ENCODE results near the gene INCA1. TPM values are rescaled to one million over a fixed set of nuclear protein-coding genes. Genes with fewer than 3 reads are reported as not detected.

The INCA1 gene
- total and polyA plus RNA-seq, 2 of the 13 experiments (the other 11 are each of a cell fraction or from before 2014, with no cell fraction given) = 0.93 to 2.6 TPM

- TF ChIP-seq, protein P1, sequence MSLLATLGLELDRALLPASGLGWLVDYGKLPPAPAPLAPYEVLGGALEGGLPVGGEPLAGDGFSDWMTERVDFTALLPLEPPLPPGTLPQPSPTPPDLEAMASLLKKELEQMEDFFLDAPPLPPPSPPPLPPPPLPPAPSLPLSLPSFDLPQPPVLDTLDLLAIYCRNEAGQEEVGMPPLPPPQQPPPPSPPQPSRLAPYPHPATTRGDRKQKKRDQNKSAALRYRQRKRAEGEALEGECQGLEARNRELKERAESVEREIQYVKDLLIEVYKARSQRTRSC (CRISPR knock-in tag; IDR thresholded peaks at IDR 0.05; ENCODE audit: low read depth) = no peak
- TF ChIP-seq HMGXB3 (CRISPR knock-in tag; IDR thresholded peaks at IDR 0.05; ENCODE audit: borderline replicate concordance) = peak; percentile 48
- TF ChIP-seq BRF2 (CRISPR knock-in tag; IDR thresholded peaks at IDR 0.05) = no peak
- TF ChIP-seq RFXANK (CRISPR knock-in tag; IDR thresholded peaks at IDR 0.05) = no peak
- peak; percentile 44; the same call in 1 of the 2 replicates for TF ChIP-seq ZNF691 (CRISPR knock-in tag; IDR thresholded peaks at IDR 0.05; ENCODE audit: borderline replicate concordance, low read depth)
- peak; percentile 42; the same call in 1 of the 2 replicates for TF ChIP-seq SALL2 (CRISPR knock-in tag; IDR thresholded peaks at IDR 0.05)
- TF ChIP-seq, protein P2, sequence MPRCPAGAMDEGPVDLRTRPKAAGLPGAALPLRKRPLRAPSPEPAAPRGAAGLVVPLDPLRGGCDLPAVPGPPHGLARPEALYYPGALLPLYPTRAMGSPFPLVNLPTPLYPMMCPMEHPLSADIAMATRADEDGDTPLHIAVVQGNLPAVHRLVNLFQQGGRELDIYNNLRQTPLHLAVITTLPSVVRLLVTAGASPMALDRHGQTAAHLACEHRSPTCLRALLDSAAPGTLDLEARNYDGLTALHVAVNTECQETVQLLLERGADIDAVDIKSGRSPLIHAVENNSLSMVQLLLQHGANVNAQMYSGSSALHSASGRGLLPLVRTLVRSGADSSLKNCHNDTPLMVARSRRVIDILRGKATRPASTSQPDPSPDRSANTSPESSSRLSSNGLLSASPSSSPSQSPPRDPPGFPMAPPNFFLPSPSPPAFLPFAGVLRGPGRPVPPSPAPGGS (CRISPR knock-in tag; IDR thresholded peaks at IDR 0.05) = peak; percentile 75
- peak; percentile 91 for TF ChIP-seq TEAD3 (CRISPR knock-in tag; optimal IDR thresholded peaks at IDR 0.05; ENCODE audit: borderline replicate concordance)
- TF ChIP-seq HDAC1 (CRISPR knock-in tag; IDR thresholded peaks at IDR 0.05) = peak; percentile 69
- no peak for TF ChIP-seq JDP2 (CRISPR knock-in tag; IDR thresholded peaks at IDR 0.05; ENCODE audit: borderline replicate concordance)
- no peak for TF ChIP-seq ZSCAN29 (CRISPR knock-in tag; conservative IDR thresholded peaks at IDR 0.05)
- no peak for TF ChIP-seq GTF3A (CRISPR knock-in tag; conservative IDR thresholded peaks at IDR 0.05)
- TF ChIP-seq, protein P3, sequence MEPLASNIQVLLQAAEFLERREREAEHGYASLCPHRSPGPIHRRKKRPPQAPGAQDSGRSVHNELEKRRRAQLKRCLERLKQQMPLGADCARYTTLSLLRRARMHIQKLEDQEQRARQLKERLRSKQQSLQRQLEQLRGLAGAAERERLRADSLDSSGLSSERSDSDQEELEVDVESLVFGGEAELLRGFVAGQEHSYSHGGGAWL (CRISPR knock-in tag; IDR thresholded peaks at IDR 0.05) = 0 out of 2 replicates have a peak, but pooled peaks have one; percentile 35
- TF ChIP-seq, protein P4, sequence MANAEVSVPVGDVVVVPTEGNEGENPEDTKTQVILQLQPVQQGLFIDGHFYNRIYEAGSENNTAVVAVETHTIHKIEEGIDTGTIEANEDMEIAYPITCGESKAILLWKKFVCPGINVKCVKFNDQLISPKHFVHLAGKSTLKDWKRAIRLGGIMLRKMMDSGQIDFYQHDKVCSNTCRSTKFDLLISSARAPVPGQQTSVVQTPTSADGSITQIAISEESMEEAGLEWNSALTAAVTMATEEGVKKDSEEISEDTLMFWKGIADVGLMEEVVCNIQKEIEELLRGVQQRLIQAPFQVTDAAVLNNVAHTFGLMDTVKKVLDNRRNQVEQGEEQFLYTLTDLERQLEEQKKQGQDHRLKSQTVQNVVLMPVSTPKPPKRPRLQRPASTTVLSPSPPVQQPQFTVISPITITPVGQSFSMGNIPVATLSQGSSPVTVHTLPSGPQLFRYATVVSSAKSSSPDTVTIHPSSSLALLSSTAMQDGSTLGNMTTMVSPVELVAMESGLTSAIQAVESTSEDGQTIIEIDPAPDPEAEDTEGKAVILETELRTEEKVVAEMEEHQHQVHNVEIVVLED (CRISPR knock-in tag; IDR thresholded peaks at IDR 0.05; ENCODE audit: borderline replicate concordance) = peak; percentile 24; the same call in 1 of the 2 replicates
- peak; percentile 45; the same call in 1 of the 2 replicates for TF ChIP-seq KDM2A (CRISPR knock-in tag; IDR thresholded peaks at IDR 0.05; ENCODE audit: borderline replicate concordance, low read depth)
Observed at GRCh38 chr17:4966844-4967538, 30.3 kb downstream of the INCA1 start (continued).

Measured in HepG2 (cell line).